Measurements from ENCODE around the gene RNF126. TPM values are rescaled to one million over a fixed set of nuclear protein-coding genes. Genes with fewer than 3 reads are reported as not detected.

Gene RNF126
- total RNA-seq, 1 donor from 2014 or later = 34.8 TPM

- no peak for DNase-seq (ENCODE audit: low spot score)
Measured at GRCh38 chr19:663682-664117, 686 bp upstream of the RNF126 start.

DNA sequence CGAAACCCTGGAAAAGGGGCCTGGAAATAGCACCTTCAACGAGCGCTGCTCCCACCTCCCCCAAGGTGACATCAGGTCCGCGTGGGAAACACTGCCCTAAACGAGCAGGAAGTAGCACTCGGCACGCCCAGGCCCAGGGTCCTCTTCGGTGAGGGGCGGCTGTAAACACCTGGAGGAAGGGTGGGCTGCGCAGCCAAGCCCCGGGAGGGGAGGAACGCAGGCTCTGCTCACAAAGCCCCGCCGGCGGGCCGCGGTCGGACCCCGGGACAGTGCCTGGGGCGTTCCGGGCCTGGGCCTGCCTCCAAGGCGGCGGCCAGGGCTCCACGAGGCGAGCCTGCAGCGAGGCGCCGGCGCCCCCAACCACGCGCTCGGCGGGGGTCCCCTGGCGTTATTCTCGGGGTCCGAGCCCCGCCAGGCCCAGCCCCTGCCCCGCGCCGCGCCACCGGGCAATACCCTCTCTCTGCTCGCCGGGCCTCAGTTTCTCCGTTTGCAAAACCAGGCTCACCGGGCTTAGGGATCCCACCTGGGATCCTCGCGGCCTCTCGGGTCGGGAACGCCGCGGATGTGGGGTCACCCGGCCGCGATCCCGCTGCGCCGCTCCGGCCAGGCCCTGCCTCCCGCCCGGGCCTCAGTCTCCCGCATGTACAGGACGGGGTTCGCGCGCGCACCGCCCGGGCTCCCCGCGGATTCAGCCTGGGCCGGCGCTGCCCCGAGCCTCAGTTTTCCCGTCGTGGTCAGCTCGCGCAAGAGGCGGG lies 630 bp downstream of the RNF126 start:
- no peak for DNase-seq (ENCODE audit: low spot score)

DNA sequence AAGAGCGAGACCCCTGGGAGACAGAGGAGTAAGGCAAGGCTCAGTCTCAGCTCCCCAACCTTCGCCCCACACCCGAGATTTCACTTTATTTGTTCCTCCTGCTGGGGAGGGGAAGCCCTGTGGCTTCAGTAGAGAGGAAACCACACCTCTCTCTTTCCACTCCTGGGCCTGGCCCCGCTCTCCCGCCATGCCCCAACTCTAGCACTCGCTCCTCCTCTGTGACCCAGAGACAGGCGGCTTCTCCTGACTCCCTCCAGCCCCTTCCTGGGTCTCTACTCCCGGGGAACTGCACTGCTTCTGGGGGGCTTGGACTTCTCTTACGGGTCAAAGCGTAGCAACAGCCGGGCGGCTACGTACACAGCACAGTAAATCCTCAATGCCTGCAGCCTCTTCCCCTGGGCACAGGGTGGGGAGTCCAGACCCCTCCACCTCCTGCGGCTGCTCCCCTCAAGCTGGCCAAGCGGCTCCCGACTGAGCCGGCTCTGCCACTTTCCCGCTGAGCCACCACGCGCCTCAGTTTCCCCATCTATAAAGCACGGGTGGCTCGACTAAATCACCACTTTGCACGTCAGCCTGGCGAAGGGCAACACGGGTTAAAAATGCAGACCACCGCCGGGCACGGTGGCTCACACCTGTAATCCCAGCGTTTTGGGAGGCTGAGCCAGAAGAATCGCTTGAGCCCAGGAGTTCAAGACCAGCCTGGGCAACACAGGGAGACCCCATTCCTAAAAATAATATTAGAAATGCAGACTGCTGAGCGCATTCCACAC lies 1.4 kb downstream of the RNF126 start:
- DNase-seq (ENCODE audit: low spot score) = no peak

- DNase-seq (ENCODE audit: low spot score) = no peak
Measured at GRCh38 chr19:660793-661426, 2.1 kb downstream of the RNF126 start.

DNA sequence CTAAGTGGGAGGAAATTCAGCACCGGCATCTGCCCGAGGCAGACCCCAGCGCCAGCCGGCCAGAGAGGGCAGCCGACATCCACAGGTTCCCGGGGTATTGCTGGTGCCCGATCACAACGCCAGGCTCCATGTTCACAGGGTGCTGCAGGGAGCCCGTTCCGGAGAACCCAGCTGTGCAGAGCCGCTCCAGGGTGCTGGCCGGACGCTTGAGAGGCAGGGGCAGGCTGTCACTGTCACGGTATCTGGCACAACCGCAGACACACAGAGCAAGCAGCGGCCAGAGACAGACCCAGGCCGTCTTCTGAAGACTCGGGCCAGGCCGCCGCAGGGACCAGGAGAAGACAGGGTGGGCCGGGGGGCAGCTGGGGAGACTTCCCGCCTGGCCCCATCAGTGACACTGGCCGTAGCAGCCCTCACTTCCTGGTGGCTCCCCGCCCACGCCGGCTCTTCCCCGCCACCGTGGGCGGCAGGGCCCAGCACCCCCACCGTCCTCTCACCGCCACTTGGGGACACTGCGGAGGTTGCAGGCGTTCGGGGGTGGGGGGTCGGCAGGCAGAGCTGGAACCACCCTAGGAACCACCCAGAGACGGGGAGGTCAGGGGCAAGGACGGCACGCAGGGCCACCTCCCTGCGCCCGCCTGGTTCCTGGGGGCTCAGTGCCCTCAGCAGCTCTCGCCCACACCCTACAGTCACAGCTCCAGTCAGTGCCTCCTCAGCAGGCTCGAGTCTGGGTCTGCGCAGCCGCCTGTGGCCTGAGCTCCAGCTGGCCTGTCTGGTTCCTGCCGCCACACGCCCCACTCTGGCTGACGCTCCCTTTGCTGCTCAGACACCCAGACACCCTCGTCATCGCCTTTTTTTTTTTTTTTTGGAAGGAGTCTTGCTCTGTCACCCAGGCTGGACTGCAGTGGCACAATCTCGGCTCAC lies 3.8 kb downstream of the RNF126 start:
- no peak for DNase-seq (ENCODE audit: low spot score)

DNA sequence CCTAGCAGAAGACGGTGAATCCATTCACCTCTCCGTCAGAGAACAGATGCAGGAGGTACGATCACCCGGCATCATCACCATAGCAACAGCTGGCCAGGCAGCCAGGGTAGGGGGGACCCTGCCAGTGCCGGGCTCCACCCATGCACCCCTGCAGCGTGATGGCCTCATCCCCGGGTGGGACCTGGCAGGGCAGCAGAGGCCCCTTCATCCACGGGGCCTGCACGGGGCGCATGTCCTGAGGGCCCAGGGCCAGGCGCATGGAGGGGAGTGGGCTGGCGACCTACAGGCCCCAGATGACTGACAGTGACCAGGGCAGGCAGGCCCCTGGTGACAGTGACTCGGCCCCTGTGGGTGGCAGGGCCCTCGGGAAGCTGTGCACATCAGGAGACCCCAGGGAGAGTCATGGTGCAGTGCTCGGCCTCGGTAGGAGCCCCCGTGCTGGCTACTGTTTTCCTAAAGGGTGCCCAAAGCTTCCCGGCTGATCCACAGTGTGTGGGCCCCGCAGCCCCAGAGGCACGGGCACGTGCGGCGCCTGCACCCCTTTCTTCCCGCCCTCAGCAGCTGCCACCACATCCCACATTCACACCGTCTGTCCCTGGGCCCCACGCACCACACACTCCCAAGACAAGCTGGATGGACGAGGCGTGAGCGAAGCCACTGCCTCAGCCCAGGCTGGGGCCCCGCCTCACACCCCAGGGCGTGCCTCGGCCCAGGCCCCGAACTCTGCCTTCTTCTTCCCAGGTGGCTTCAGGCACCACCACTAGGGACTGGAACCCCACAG lies 4.8 kb downstream of the RNF126 start:
- no peak for DNase-seq (ENCODE audit: low spot score)

DNA sequence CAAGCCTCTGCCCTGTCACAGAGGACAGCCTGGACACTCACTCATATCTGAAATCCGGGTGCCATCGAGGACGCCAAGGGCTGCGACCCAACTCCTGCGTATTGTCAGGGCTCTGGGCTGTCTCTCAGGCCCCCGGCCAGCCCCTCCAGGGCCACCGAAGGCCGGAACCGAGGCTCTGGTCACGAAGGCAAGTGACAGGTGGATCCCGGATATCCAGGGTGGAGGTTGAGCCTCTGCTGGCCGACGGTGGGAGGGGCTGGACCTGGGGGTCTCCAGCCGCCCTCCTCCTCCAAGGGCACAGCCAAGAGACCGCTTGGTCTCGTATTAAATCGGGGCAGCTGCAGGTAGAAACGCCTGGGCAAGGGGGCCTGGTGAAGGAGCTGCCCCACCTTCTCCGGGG lies 5.4 kb downstream of the RNF126 start:
- DNase-seq (ENCODE audit: low spot score) = no peak

- no peak for DNase-seq (ENCODE audit: low spot score)
Measured at GRCh38 chr19:656751-657559, 6.1 kb downstream of the RNF126 start.

DNA sequence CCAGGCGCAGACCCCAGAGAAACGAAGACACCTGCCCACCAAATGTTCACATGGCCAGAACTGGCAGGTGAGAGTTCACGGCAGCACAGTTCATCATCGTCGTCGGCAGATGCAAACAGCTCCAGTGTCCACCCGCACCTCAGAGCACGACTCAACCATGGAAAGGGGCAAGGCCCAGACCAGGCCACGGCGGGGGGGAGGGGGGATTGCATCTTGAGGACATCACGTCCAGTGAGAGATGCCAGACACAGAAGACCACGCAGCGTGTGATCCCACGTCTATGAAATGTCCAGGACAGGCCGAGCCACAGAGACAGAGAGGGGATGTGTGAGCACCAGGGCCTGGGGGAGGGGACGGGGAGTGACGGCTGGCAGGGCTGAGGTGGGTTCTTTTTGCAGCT lies 7.3 kb downstream of the RNF126 start:
- no peak for DNase-seq (ENCODE audit: low spot score)

DNA sequence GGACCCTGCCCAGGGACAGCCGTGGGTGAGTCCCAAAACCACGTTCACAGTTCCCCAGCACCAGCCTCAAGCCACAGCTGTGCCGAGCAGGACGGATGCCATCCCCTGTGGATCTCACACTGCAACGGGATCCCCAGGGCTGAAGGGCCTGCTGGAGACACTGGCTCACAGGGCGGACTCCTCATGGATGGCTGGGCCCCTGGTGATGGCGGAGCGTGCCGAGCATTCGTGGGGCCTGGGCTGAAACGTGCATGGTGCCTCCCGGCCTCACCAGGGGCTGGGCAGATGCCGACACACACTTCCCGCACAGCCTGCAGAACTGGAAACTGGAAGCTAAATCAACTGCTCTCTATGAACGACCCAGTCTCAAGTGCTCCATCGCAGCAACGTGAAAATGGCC lies 9.6 kb downstream of the RNF126 start:
- no peak for DNase-seq (ENCODE audit: low spot score)

DNA sequence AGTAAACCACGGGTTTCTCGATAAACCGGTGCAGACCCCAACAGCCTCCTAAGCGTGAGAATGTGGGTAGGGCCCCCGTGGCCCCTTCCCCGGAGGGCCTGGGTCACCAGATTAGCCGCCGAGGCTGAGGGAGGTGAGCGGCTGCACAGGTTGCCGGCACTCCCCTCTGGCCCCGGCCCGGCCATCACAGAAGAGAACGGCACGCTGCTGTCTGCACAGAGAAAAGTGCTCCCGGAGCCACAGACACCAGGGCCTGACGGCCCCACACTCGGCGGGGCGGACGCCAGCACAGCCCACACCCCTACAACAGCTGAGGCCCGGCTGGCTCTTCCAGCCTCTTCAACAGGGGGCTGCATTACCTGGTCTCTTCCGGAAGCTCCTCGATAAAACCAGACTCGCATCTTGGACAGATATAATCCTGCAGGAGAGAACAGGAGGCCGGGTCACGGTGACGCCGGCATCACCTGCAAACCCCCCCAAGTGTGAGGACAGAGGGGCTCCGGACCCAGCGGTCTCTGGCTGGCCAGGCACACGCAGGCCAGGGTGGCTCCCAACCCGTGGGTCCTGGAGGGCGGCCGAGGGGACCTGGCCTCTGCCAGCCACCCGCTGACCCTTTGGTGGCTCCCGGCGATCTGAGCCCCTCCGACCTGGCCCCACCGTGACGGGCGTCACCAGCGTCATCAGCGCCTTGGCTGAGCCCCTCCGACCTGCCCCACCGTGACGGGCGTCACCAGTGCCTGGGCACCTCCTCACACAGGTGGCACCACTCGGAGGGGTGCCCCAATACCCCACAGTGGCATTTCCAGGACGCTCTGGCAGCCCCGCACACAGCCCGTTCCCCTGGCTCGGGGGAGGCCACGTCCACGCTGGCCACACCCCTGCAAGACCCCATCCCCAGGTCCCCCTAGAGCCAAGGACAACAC lies 10.3 kb downstream of the RNF126 start:
- no peak for DNase-seq (ENCODE audit: low spot score)

DNA sequence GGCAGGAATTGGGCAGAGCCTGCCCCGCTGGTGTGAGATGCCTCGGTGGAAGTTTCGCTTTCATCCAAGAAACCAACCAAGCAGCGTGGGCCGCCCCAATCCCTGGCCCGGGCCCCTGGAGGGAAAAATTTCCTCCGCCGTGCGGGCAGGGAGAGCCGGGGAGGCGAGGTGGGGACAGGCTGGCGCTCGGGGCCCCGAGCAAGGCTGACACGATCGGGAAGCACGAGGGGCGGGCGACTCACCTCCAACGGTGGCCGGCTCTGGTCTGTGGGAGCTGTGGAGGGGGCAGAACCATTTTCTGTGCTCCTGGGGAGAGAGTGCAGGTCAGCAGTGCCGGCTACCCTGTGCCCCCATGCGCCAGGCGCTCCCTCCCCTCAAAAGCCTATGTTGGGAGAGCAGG lies 11.0 kb downstream of the RNF126 start:
- DNase-seq (ENCODE audit: low spot score) = no peak

DNA sequence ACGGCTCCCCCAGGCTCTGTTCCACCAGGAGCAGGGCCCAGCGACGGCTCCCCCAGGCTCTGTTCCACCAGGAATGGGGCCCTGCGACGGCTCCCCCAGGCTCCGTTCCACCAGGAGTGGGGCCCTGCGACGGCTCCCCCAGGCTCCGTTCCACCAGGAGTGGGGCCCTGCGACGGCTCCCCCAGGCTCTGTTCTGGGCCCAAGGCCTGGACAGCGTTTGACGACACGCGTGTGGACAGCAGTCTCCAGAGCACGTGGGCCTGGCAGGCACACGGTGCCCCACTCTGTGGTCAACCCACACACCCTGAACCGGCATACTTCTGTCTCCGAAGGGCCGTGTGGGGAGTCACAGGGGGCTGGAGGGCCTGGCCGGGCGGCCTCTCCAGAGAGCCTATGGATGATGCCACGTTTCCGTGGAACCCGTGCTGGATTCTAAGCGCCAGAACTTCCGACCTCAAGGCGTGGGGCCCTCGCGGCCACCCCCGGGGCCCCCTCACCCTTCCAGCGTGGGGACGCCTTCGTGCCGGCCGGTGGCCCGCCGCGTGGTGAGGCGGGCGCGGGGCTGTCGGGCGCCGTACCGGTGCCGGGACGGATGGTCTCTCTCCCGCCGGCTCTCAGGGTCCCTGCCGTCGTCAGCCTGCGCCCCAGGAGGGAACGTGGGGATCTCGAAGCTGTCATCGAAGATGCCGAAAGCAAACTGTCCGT lies 11.7 kb downstream of the RNF126 start:
- DNase-seq (ENCODE audit: low spot score) = no peak

- DNase-seq (ENCODE audit: low spot score) = no peak
Measured at GRCh38 chr19:650121-650520, 12.9 kb downstream of the RNF126 start.

DNA sequence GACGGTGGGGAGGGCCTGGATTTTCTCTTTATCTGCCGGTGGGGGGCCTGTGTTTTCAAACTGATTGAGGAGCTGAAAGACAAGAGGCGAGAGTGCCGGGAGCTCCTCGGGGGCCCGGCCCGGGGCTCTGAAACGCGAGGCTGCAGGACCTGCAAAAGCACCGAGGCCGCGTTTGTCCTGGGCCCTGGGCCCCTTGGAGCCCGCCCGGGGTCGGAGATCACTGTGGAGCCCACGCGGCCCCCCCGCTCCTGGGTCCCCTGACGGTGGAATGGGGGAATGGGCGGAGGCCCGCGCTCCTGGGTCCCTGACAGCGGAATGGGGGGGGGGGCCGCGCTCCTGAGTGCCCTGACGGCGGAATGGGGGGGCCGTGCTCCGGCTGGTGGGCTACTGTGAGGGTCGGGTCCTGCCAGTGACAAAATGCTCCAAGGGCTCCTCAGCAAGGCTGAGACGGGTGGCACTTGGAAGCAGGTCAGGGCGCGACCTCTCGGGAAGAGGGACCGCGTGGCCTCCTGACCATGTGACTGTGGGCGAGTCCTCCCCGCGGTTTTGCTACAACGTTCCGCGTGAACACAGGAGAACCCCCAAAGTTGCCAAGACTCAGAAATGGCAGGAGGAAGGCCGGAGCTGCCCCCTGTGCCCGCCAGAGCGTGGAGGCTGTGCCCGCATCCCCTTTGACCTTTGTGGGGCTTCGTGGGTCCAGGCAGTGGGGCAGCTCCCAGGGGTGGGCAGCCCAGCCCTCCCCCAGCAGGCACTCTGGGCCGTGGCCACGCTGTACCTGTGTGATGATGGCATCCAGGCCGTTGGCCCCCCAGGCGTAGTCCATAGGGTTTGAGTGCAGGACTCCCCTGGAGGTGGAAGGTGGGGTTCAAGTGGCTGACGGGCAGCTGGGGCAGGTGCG lies 13.9 kb downstream of the RNF126 start:
- DNase-seq (ENCODE audit: low spot score) = no peak

GRCh38 chr19:648305-648704 lies 14.7 kb downstream of the RNF126 start:
- no peak for DNase-seq (ENCODE audit: low spot score)

DNA sequence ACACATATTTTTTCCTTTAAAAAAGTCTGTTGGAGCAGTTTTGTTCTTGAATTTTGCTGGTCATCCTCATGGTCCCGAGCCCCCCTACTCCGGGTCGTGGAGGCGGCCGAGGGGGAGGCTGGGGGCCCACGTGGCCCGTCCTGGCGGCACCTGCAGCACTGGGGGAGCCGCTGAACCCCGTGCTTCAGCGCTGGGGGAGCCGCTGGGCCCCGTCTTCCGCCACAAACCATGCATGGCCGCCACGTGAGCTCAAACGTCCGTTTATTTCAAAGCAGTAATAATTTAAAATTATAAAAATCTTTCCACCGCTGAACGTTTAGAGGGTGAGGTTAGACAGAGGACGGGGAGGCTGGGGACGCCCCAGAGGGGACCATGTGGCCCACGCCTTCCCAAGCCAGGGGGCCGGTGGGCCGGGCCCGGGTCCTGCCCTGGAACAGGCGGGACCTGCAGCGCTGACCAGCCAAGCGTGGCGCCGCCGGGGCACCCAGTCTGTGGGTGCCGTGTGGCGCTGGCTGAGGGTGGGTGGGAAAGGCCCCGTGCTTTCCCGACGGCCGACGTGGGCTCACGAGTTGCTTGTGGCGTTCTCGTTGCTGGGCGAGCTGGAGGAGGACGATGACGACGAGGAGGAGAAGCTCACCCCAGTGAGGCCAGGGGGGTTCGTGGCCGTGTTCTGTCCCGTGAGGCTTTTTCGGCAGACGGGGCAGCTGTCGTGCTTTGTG lies 15.3 kb downstream of the RNF126 start:
- DNase-seq (ENCODE audit: low spot score) = no peak

Measured in mucosa of gallbladder (tissue), 1 donor.